GM12865 (cell line): Measurements from ENCODE around the gene ACTN2.
"Not testable (repeated sequence)": the region's sequence is repeated elsewhere in the genome, so short reads cannot be mapped to it uniquely, and the experiment has no call there.

ENCODE experiments used
- DNase-seq: peaks from one replicate; pipeline ENCODE4 v3.0.0; 2010; ENCODE audit warnings: low read depth
- H3K4me3 ChIP-seq: 2 replicates; pipeline ENCODE4 v1.5.1; 2011; ENCODE audit warnings: mild to moderate bottlenecking, low read depth, low read length, control low read depth
- CTCF ChIP-seq: IDR thresholded peaks from 2 replicates; pipeline ENCODE4 v1.5.1; 2011; ENCODE audit warnings: low read length, control low read depth, low read depth, inconsistent platforms; ENCODE audit not compliant: insufficient read depth; ENCODE audit errors: missing control alignments

ACTN2 gene

GRCh38 chr1:236657398-236657797, 28.9 kb upstream of the ACTN2 start:
- no peak for DNase-seq
- TF ChIP-seq CTCF, result no peak
- H3K4me3 ChIP-seq, result no peak overlapping the region

GRCh38 chr1:236659792-236660587, 26.3 kb upstream of the ACTN2 start:
- H3K4me3 ChIP-seq, result no peak overlapping the region
- no peak for TF ChIP-seq CTCF
- DNase-seq, result no peak

- TF ChIP-seq CTCF, result no peak
- DNase-seq, result no peak
- no peak overlapping the region for H3K4me3 ChIP-seq
Observed at GRCh38 chr1:236663934-236664333, 22.4 kb upstream of the ACTN2 start.

- not testable (repeated sequence) for H3K4me3 ChIP-seq, DNase-seq
Observed at GRCh38 chr1:236668909-236669308, 17.4 kb upstream of the ACTN2 start.

GRCh38 chr1:236670060-236670459, 16.2 kb upstream of the ACTN2 start:
- H3K4me3 ChIP-seq, result no peak overlapping the region
- DNase-seq, result no peak
- no peak for TF ChIP-seq CTCF

- no peak overlapping the region for H3K4me3 ChIP-seq
- no peak for TF ChIP-seq CTCF
- no peak for DNase-seq
Observed at GRCh38 chr1:236673289-236673919, 12.9 kb upstream of the ACTN2 start.

GRCh38 chr1:236677641-236678235, 8.6 kb upstream of the ACTN2 start:
- H3K4me3 ChIP-seq, result no peak overlapping the region
- no peak for TF ChIP-seq CTCF

More at GRCh38 chr1:236677641-236678235, 8.6 kb upstream of the ACTN2 start:
- no peak for DNase-seq
